Calu3 (cell line): ENCODE data around the gene HMX1. TPM values are rescaled to one million over a fixed set of nuclear protein-coding genes. Genes with fewer than 3 reads are reported as not detected.

Experiments used
- BruUV-seq: library from RNA; stranded (reverse); fragments of 400-500 nt; replicated peaks from 2 replicates; lab custom pipeline; 2021; lab: Mats Ljungman, UMichigan
- CTCF ChIA-PET: fragments of 300-600 bp; sonication (Branson Sonifier 250); formaldehyde crosslinking; loops from one replicate; lab custom pipeline; 2022; ENCODE audit warnings: antibody characterized with exemption; lab: Charles Lee
- DNase-seq: peaks from one replicate; pipeline ENCODE4 v3.0.0; 2022
- H3K27ac Mint-ChIP-seq: one replicate; pipeline ENCODE4 v1.8.0; 2022; ENCODE audit warnings: mixed read lengths; ENCODE audit not compliant: unreplicated experiment
- H3K27me3 Mint-ChIP-seq: one replicate; pipeline ENCODE4 v1.8.0; 2022; ENCODE audit warnings: mixed read lengths; ENCODE audit not compliant: unreplicated experiment
- H3K36me3 Mint-ChIP-seq: one replicate; pipeline ENCODE4 v1.8.0; 2022; ENCODE audit warnings: mild to moderate bottlenecking, moderate library complexity, mixed read lengths; ENCODE audit not compliant: insufficient read depth, unreplicated experiment
- H3K4me1 Mint-ChIP-seq: one replicate; pipeline ENCODE4 v1.8.0; 2022; ENCODE audit warnings: mild to moderate bottlenecking, low read depth, mixed read lengths; ENCODE audit not compliant: unreplicated experiment
- H3K4me3 Mint-ChIP-seq: one replicate; pipeline ENCODE4 v1.8.0; 2022; ENCODE audit warnings: mild to moderate bottlenecking, low read depth, moderate library complexity, mixed read lengths; ENCODE audit not compliant: unreplicated experiment
- H3K9me3 Mint-ChIP-seq: one replicate; pipeline ENCODE4 v1.8.0; 2022; ENCODE audit warnings: low read depth, mixed read lengths; ENCODE audit not compliant: unreplicated experiment
- intact Hi-C: fragments of 100-400 bp; cut with micrococcal nuclease; formaldehyde crosslinking; loops from one replicate; pipeline ENCODE4 v1.10.0; 2022; ENCODE audit not compliant: unreplicated experiment
- total RNA-seq: library from RNA; stranded (reverse); gene quantifications from 2 replicates; pipeline ENCODE4 v1.2.3, GENCODE V29; 2022
- TF ChIP-seq, protein P1 (sequence below): fragments of 200-600 bp; IDR thresholded peaks from one replicate; pipeline ENCODE4 v1.8.0; 2022; ENCODE audit warnings: antibody characterized with exemption; ENCODE audit not compliant: unreplicated experiment

Gene HMX1
- total RNA-seq, 1 experiment from 2014 or later, result not detected

DNA sequence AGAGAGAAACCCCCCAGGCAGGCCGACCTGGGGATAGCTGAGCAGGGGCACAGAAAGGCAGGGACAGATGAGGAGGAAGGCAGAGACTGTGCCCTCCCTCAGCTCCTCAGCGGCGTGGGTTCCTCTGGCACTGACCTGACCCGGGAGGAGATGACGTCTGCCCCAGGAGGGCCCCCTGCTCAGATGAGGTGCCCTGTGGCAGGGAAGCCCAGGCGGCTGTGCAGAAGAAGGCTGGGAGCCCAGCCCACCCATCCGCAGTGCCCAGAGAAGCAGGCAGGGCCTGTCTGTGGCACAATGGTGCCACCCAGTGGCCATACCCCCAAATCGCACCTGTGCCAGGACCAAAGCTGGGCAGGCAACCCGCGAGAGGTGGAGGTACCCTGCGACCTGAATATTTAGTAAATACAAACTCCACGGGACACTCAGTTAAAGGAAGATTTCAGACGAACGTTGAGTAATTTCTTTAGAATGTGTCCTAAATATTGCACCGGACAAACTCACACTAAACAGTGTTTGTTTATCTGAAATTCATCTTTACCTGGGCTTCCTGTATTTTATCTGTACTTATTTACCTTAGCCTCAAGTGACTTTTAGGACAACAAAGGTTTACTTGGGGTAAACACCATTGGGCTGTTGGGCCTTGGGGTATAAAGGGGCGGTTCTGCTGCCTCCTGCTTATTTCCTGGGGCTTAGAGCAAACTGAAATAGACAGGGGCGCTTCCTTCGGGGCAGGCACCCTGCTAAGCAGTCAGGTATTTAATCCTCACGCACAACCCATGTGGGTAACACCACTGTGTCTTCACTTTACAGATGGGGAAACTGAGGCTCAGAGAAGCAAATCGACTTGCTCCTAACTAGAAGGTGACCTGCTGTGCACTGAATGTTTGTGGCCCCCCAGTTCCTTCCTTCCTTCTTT lies 46.5 kb upstream of the HMX1 start:
- H3K4me1 Mint-ChIP-seq, result no peaks in the 10 kb centered on the region
- peaks cover under 1% of the 10 kb centered on the region for H3K9me3 Mint-ChIP-seq
- TF ChIP-seq, protein P1, sequence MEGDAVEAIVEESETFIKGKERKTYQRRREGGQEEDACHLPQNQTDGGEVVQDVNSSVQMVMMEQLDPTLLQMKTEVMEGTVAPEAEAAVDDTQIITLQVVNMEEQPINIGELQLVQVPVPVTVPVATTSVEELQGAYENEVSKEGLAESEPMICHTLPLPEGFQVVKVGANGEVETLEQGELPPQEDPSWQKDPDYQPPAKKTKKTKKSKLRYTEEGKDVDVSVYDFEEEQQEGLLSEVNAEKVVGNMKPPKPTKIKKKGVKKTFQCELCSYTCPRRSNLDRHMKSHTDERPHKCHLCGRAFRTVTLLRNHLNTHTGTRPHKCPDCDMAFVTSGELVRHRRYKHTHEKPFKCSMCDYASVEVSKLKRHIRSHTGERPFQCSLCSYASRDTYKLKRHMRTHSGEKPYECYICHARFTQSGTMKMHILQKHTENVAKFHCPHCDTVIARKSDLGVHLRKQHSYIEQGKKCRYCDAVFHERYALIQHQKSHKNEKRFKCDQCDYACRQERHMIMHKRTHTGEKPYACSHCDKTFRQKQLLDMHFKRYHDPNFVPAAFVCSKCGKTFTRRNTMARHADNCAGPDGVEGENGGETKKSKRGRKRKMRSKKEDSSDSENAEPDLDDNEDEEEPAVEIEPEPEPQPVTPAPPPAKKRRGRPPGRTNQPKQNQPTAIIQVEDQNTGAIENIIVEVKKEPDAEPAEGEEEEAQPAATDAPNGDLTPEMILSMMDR, result peak; percentile 66
- no TSS peak for BruUV-seq
- intact Hi-C loops, result no loop called here
- H3K27me3 Mint-ChIP-seq, result peaks cover 37% of the 10 kb centered on the region
- H3K4me3 Mint-ChIP-seq, result no peak overlapping the region
- no peak overlapping the region for H3K27ac Mint-ChIP-seq
- H3K36me3 Mint-ChIP-seq, result no peaks in the 10 kb centered on the region
- DNase-seq, result peak; percentile 81
- CTCF ChIA-PET, result interaction anchor here (0.6 kb wide), 1 partner anchor 319 kb away, joined by 3 read pairs; no protein-coding TSS in a partner anchor

DNA sequence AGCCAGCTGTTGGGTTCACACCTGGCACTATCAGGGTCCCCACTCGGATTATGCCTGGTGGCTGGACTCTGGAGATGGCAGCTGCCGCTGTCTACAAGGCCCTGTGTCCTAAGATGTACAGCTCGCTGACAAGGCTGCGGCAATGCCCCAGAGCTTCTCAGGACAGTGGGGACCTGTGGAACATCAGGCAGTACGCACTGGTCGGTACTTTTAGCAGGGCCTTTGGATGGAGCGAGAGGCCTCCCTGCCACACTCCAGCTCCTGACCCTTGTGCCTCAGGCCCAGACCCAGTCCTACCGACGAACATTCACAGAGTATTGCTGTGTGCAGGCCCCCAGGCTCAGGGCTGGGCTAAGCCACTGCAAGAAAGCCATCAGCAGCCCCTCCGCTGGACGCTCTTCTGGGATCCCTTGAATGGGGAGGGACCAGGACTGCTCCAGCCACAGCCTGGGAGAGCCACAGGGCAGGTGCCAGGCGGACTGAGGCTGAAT lies 45.7 kb upstream of the HMX1 start:
- no TSS peak for BruUV-seq
- CTCF ChIA-PET, result interaction anchor here (0.6 to 0.8 kb wide), 2 partner anchors 319 to 762 kb away, joined by 3 to 6 read pairs; no protein-coding TSS in a partner anchor
- no peak overlapping the region for H3K4me3 Mint-ChIP-seq

GRCh38 chr4:8916906-8917305 lies 45.3 kb upstream of the HMX1 start:
- peaks cover 32% of the 10 kb centered on the region for H3K27me3 Mint-ChIP-seq
- H3K27ac Mint-ChIP-seq, result no peak overlapping the region
- no peaks in the 10 kb centered on the region for H3K9me3 Mint-ChIP-seq
- CTCF ChIA-PET, result interaction anchor here (0.8 kb wide), 1 partner anchor 762 kb away, joined by 6 read pairs; no protein-coding TSS in a partner anchor
- H3K36me3 Mint-ChIP-seq, result no peaks in the 10 kb centered on the region
- no peak overlapping the region for H3K4me3 Mint-ChIP-seq
- no peak for DNase-seq
- TF ChIP-seq, protein P1, result no peak
- H3K4me1 Mint-ChIP-seq, result no peaks in the 10 kb centered on the region
- intact Hi-C loops, result no loop called here
- BruUV-seq, result no TSS peak

More for the DNA sequence above, 45.7 kb upstream of the HMX1 start:
- no peaks in the 10 kb centered on the region for H3K4me1 Mint-ChIP-seq
- DNase-seq, result no peak
- no peak overlapping the region for H3K27ac Mint-ChIP-seq
- H3K36me3 Mint-ChIP-seq, result no peaks in the 10 kb centered on the region
- intact Hi-C loops, result no loop called here
- TF ChIP-seq, protein P1, result no peak
- no peaks in the 10 kb centered on the region for H3K9me3 Mint-ChIP-seq
- H3K27me3 Mint-ChIP-seq, result peaks cover 32% of the 10 kb centered on the region

- Mint-ChIP-seq H3K36me3 (no peaks in the 10 kb centered on the region), H3K27me3 (peaks cover 32% of the 10 kb centered on the region), H3K9me3 (no peaks in the 10 kb centered on the region), H3K27ac (no peak overlapping the region), H3K4me3 (no peak overlapping the region), H3K4me1 (no peaks in the 10 kb centered on the region)
- intact Hi-C loops, result no loop called here
- TF ChIP-seq, protein P1, result no peak
- CTCF ChIA-PET, result no interaction called here
- no TSS peak for BruUV-seq
- DNase-seq, result no peak
These were observed 44.8 kb upstream of the HMX1 start for GRCh38 chr4:8916351-8916885.
